Endothelial cell of umbilical vein (primary cell): ENCODE results near the gene FMN1.

Source experiments
- CTCF ChIP-seq, 2 donors: IDR thresholded peaks; 1 replicate in 1 of 2; 2 replicates in 1 of 2; pipeline ENCODE4 v1.5.1; 2011; ENCODE audit warnings: low read length in 2 of 2, mild to moderate bottlenecking in 2 of 2, moderate library complexity in 2 of 2, control low read depth in 1 of 2, inconsistent platforms in 1 of 2, low read depth in 1 of 2; ENCODE audit not compliant: insufficient read depth in 1 of 2; ENCODE audit errors: extremely low read depth in 1 of 2
- EZH2 ChIP-seq: IDR thresholded peaks from 2 replicates; pipeline ENCODE4 v1.6.1; 2012; ENCODE audit warnings: borderline replicate concordance, low read depth, mild to moderate bottlenecking, moderate library complexity, low read length, inconsistent platforms; ENCODE audit not compliant: severe bottlenecking
- GATA2 ChIP-seq: IDR thresholded peaks from 2 replicates; pipeline ENCODE4 v1.7.0; 2011; ENCODE audit warnings: low read depth, mild to moderate bottlenecking, moderate library complexity, mixed read lengths, low read length; ENCODE audit not compliant: insufficient read length, insufficient read depth
- JUN ChIP-seq: IDR thresholded peaks from 2 replicates; pipeline ENCODE4 v1.6.1; 2011; ENCODE audit warnings: borderline replicate concordance, low read depth; ENCODE audit not compliant: insufficient read length, insufficient read depth
- MAX ChIP-seq: IDR thresholded peaks from 2 replicates; pipeline ENCODE4 v1.6.1; 2011; ENCODE audit not compliant: insufficient read depth, insufficient read length
- POLR2A ChIP-seq: IDR thresholded peaks from 2 replicates; pipeline ENCODE4 v1.6.1; 2012; ENCODE audit warnings: low read depth, mild to moderate bottlenecking, control low read depth, low read length

GRCh38 chr15:33188159-33188558 lies 6.4 kb downstream of the FMN1 start:
- TF ChIP-seq POLR2A, result no peak
- TF ChIP-seq EZH2, result no peak
- no peak for TF ChIP-seq CTCF (IDR thresholded peaks at IDR 0.05; ENCODE audit: extremely low read depth in 1 of 2, insufficient read depth in 1 of 2, low read depth in 1 of 2, low read length in 2 of 2)
- TF ChIP-seq MAX, result no peak
- TF ChIP-seq JUN, result no peak
- TF ChIP-seq GATA2, result no peak
